ENCODE data around the gene CDKN2AIPNL.

CDKN2AIPNL gene

GRCh38 chr5:134436523-134437339 is 25.1 kb upstream of the CDKN2AIPNL start:
- H3K79me2 ChIP-seq (ENCODE audit: insufficient read depth, low read length): no peaks in the 10 kb centered on the region
- H3K9ac ChIP-seq (ENCODE audit: low read depth, low read length): no peak overlapping the region
- H3K9me3 ChIP-seq (ENCODE audit: insufficient read depth, low read length, severe bottlenecking): no peaks in the 10 kb centered on the region
- no peaks in the 10 kb centered on the region for H3K27me3 ChIP-seq (ENCODE audit: insufficient read depth, low read length, poor library complexity)
- H2AFZ ChIP-seq (ENCODE audit: low read depth, low read length): no peak overlapping the region
- H3K27ac ChIP-seq (ENCODE audit: low read length): no peak overlapping the region
- DNase-seq: no peak
- no peak overlapping the region for H3K4me2 ChIP-seq (ENCODE audit: insufficient read depth, low read length)
- TF ChIP-seq CTCF (IDR thresholded peaks at IDR 0.05; ENCODE audit: borderline replicate concordance, extremely low read depth, low read length, poor library complexity, severe bottlenecking): no peak
- no peak for TF ChIP-seq EZH2 (IDR thresholded peaks at IDR 0.05; ENCODE audit: borderline replicate concordance, low read depth, low read length, severe bottlenecking)
- no peaks in the 10 kb centered on the region for H3K36me3 ChIP-seq (ENCODE audit: insufficient read depth, low read length)
- H4K20me1 ChIP-seq (ENCODE audit: insufficient read depth, low read length): no peaks in the 10 kb centered on the region
- H3K4me3 ChIP-seq (ENCODE audit: low read depth in 1 of 2, low read length in 2 of 2): no peak overlapping the region
- H3K4me1 ChIP-seq (ENCODE audit: insufficient read depth, low read length): no peaks in the 10 kb centered on the region
- ATAC-seq (ENCODE audit: insufficient read depth, low read depth): no peak

GRCh38 chr5:134435560-134435959 is 23.9 kb upstream of the CDKN2AIPNL start:
- TF ChIP-seq CTCF (IDR thresholded peaks at IDR 0.05; ENCODE audit: borderline replicate concordance, extremely low read depth, low read length, poor library complexity, severe bottlenecking) (no peak), EZH2 (IDR thresholded peaks at IDR 0.05; ENCODE audit: borderline replicate concordance, low read depth, low read length, severe bottlenecking) (no peak)
- DNase-seq (no peak), ATAC-seq (ENCODE audit: insufficient read depth, low read depth) (no peak)
- Histone ChIP-seq H3K79me2 (ENCODE audit: insufficient read depth, low read length) (no peaks in the 10 kb centered on the region), H3K9ac (ENCODE audit: low read depth, low read length) (no peak overlapping the region), H3K36me3 (ENCODE audit: insufficient read depth, low read length) (no peaks in the 10 kb centered on the region), H4K20me1 (ENCODE audit: insufficient read depth, low read length) (no peaks in the 10 kb centered on the region), H3K9me3 (ENCODE audit: insufficient read depth, low read length, severe bottlenecking) (no peaks in the 10 kb centered on the region), H3K27me3 (ENCODE audit: insufficient read depth, low read length, poor library complexity) (no peaks in the 10 kb centered on the region), H3K4me2 (ENCODE audit: insufficient read depth, low read length) (no peak overlapping the region), H2AFZ (ENCODE audit: low read depth, low read length) (no peak overlapping the region), H3K4me1 (ENCODE audit: insufficient read depth, low read length) (no peaks in the 10 kb centered on the region), H3K4me3 (ENCODE audit: low read depth in 1 of 2, low read length in 2 of 2) (no peak overlapping the region), H3K27ac (ENCODE audit: low read length) (no peak overlapping the region)

GRCh38 chr5:134432677-134433359 is 21.1 kb upstream of the CDKN2AIPNL start:
- H3K4me1 ChIP-seq (ENCODE audit: insufficient read depth, low read length): no peaks in the 10 kb centered on the region
- ATAC-seq (ENCODE audit: insufficient read depth, low read depth) (no peak), DNase-seq (no peak)
- H3K36me3 ChIP-seq (ENCODE audit: insufficient read depth, low read length): no peaks in the 10 kb centered on the region
- H3K27ac ChIP-seq (ENCODE audit: low read length): no peak overlapping the region
- TF ChIP-seq EZH2 (IDR thresholded peaks at IDR 0.05; ENCODE audit: borderline replicate concordance, low read depth, low read length, severe bottlenecking) (no peak), CTCF (IDR thresholded peaks at IDR 0.05; ENCODE audit: borderline replicate concordance, extremely low read depth, low read length, poor library complexity, severe bottlenecking) (no peak)
- H3K79me2 ChIP-seq (ENCODE audit: insufficient read depth, low read length): no peaks in the 10 kb centered on the region
- no peak overlapping the region for H2AFZ ChIP-seq (ENCODE audit: low read depth, low read length)
- no peaks in the 10 kb centered on the region for H3K9me3 ChIP-seq (ENCODE audit: insufficient read depth, low read length, severe bottlenecking)
- peaks cover 13% of the 10 kb centered on the region for H3K27me3 ChIP-seq (ENCODE audit: insufficient read depth, low read length, poor library complexity)
- no peak overlapping the region for H3K4me3 ChIP-seq (ENCODE audit: low read depth in 1 of 2, low read length in 2 of 2)
- H3K4me2 ChIP-seq (ENCODE audit: insufficient read depth, low read length): no peak overlapping the region
- H4K20me1 ChIP-seq (ENCODE audit: insufficient read depth, low read length): no peaks in the 10 kb centered on the region
- no peak overlapping the region for H3K9ac ChIP-seq (ENCODE audit: low read depth, low read length)

Measured in DND-41 (cell line).